ENCODE results near the gene AGA.

AGA gene

DNA sequence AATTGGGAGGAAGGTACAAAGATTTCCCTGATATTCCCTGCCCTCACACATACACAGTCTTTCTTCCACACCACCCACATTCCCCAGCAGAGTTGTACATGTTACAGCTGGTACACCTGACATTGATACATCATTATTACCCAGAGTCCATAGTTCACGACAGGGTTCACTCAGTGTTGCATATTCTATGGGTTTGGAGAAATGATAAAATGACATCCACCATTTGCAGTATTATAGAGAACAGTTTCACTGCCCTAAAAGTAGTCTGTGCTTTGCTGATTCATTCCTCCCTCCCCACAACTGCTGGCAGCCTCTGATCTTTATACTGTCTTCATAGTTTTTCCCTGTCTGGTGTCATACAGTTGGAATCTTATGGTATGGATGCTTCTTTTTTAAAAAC, 15.0 kb downstream of the AGA start:
- Histone ChIP-seq H3K4me1 (ENCODE audit: low read length) (no peaks in the 10 kb centered on the region), H3K79me2 (ENCODE audit: low read length) (no peaks in the 10 kb centered on the region), H3K36me3 (replicated peaks; ENCODE audit: low read depth, low read length) (peaks cover under 1% of the 10 kb centered on the region), H3K9ac (ENCODE audit: low read length) (no peak overlapping the region), H3K27me3 (ENCODE audit: low read depth, low read length) (no peaks in the 10 kb centered on the region), H2AFZ (ENCODE audit: low read depth, low read length) (no peak overlapping the region), H4K20me1 (ENCODE audit: insufficient read depth, low read length) (no peaks in the 10 kb centered on the region), H3K27ac (ENCODE audit: low read length) (no peak overlapping the region), H3K4me2 (ENCODE audit: low read length) (no peak overlapping the region), H3K9me3 (ENCODE audit: insufficient read depth, low read length) (no peaks in the 10 kb centered on the region), H3K4me3 (ENCODE audit: low read length) (no peak overlapping the region)
- no peak for TF ChIP-seq EZH2phosphoT487 (IDR thresholded peaks at IDR 0.05; ENCODE audit: low read depth)
- TF ChIP-seq, protein P1, sequence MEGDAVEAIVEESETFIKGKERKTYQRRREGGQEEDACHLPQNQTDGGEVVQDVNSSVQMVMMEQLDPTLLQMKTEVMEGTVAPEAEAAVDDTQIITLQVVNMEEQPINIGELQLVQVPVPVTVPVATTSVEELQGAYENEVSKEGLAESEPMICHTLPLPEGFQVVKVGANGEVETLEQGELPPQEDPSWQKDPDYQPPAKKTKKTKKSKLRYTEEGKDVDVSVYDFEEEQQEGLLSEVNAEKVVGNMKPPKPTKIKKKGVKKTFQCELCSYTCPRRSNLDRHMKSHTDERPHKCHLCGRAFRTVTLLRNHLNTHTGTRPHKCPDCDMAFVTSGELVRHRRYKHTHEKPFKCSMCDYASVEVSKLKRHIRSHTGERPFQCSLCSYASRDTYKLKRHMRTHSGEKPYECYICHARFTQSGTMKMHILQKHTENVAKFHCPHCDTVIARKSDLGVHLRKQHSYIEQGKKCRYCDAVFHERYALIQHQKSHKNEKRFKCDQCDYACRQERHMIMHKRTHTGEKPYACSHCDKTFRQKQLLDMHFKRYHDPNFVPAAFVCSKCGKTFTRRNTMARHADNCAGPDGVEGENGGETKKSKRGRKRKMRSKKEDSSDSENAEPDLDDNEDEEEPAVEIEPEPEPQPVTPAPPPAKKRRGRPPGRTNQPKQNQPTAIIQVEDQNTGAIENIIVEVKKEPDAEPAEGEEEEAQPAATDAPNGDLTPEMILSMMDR (IDR thresholded peaks at IDR 0.05; ENCODE audit: low read depth, low read length), result no peak

DNA sequence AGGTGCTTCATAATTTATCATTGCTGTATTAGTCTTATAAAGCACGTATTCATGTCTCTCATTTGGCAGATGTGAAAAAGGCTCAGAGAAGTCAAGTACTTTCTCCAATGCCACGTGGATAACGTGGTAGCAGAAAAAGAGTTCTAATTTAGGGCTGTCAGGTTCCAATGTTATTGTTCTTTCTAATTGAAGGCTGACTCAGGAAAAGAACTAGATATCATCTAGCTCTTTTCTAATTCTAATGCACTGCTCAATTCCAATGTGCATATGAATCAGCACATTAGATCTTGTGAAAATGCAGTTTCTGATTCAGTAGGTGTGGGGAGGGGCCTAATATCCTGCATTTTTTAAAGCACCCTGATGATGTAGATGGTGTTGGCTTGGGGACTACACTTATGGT, 22.8 kb downstream of the AGA start:
- Histone ChIP-seq H3K4me3 (ENCODE audit: low read length) (no peak overlapping the region), H3K4me1 (ENCODE audit: low read length) (no peaks in the 10 kb centered on the region)
- TF ChIP-seq, protein P1 (IDR thresholded peaks at IDR 0.05; ENCODE audit: low read depth, low read length), result no peak
- TF ChIP-seq EZH2phosphoT487 (IDR thresholded peaks at IDR 0.05; ENCODE audit: low read depth), result no peak

DNA sequence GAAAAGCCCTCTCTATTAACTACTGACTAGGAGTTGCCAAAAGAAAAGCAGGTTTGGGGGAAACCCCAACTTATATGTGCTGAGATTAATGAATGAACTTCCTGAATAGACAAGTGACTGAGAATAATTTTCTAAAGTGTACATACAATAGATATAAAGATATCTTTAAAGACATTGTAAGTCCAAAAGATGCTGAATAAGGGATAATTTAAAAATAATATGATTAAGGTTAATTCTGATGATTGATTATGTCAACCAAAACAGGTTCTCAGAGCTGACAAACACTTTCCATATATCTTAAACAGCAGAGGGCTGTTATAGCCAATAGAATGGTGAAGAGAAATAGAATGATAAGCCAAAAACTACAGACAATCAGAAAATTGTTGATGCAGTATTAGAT, 28.6 kb downstream of the AGA start:
- H3K9me3 ChIP-seq (ENCODE audit: insufficient read depth, low read length), result no peaks in the 10 kb centered on the region
- H3K4me3 ChIP-seq (ENCODE audit: low read length), result no peak overlapping the region
- H3K27me3 ChIP-seq (ENCODE audit: low read depth, low read length), result no peaks in the 10 kb centered on the region
- no peak overlapping the region for H3K4me2 ChIP-seq (ENCODE audit: low read length)
- H3K36me3 ChIP-seq (replicated peaks; ENCODE audit: low read depth, low read length), result no peaks in the 10 kb centered on the region
- H3K4me1 ChIP-seq (ENCODE audit: low read length), result no peaks in the 10 kb centered on the region
- TF ChIP-seq, protein P1 (IDR thresholded peaks at IDR 0.05; ENCODE audit: low read depth, low read length), result no peak
- no peak for TF ChIP-seq EZH2phosphoT487 (IDR thresholded peaks at IDR 0.05; ENCODE audit: low read depth)
- H3K9ac ChIP-seq (ENCODE audit: low read length), result no peak overlapping the region
- no peaks in the 10 kb centered on the region for H4K20me1 ChIP-seq (ENCODE audit: insufficient read depth, low read length)
- H3K27ac ChIP-seq (ENCODE audit: low read length), result no peak overlapping the region
- H2AFZ ChIP-seq (ENCODE audit: low read depth, low read length), result no peak overlapping the region
- no peaks in the 10 kb centered on the region for H3K79me2 ChIP-seq (ENCODE audit: low read length)

More for the DNA sequence above, 22.8 kb downstream of the AGA start:
- Histone ChIP-seq H3K36me3 (replicated peaks; ENCODE audit: low read depth, low read length) (no peaks in the 10 kb centered on the region), H3K79me2 (ENCODE audit: low read length) (no peaks in the 10 kb centered on the region), H3K27ac (ENCODE audit: low read length) (no peak overlapping the region), H2AFZ (ENCODE audit: low read depth, low read length) (no peak overlapping the region), H3K4me2 (ENCODE audit: low read length) (no peak overlapping the region), H3K27me3 (ENCODE audit: low read depth, low read length) (no peaks in the 10 kb centered on the region), H3K9ac (ENCODE audit: low read length) (no peak overlapping the region), H3K9me3 (ENCODE audit: insufficient read depth, low read length) (peaks cover 6% of the 10 kb centered on the region; the same call in 1 of the 2 replicates), H4K20me1 (ENCODE audit: insufficient read depth, low read length) (no peaks in the 10 kb centered on the region)

DNA sequence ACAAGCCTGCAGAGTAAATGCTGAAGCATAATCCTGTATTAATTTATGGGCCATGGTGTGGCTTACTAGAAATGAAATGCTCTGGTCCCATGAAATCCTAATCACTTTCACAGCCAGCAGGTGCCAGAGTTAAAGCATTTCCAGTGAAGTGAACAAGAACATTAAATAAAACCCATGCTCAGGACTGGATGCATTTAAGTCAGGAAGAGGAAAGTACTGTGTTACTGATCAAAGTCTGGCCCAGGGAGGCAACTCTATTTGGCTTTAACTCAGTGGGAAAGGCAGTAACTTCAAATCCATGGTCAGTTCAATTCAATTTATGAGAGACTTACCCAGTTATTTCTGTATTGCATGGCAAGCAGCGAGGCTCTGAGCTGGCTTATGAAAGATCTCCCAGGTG, 29.2 kb downstream of the AGA start:
- no peaks in the 10 kb centered on the region for H3K4me1 ChIP-seq (ENCODE audit: low read length)
- no peaks in the 10 kb centered on the region for H3K36me3 ChIP-seq (replicated peaks; ENCODE audit: low read depth, low read length)
- no peak overlapping the region for H3K4me3 ChIP-seq (ENCODE audit: low read length)
- no peaks in the 10 kb centered on the region for H3K79me2 ChIP-seq (ENCODE audit: low read length)
- no peaks in the 10 kb centered on the region for H3K9me3 ChIP-seq (ENCODE audit: insufficient read depth, low read length)
- no peaks in the 10 kb centered on the region for H3K27me3 ChIP-seq (ENCODE audit: low read depth, low read length)
- H3K27ac ChIP-seq (ENCODE audit: low read length), result no peak overlapping the region
- H3K9ac ChIP-seq (ENCODE audit: low read length), result no peak overlapping the region
- no peak overlapping the region for H2AFZ ChIP-seq (ENCODE audit: low read depth, low read length)
- TF ChIP-seq, protein P1 (IDR thresholded peaks at IDR 0.05; ENCODE audit: low read depth, low read length), result no peak
- TF ChIP-seq EZH2phosphoT487 (IDR thresholded peaks at IDR 0.05; ENCODE audit: low read depth), result no peak
- no peak overlapping the region for H3K4me2 ChIP-seq (ENCODE audit: low read length)
- H4K20me1 ChIP-seq (ENCODE audit: insufficient read depth, low read length), result no peaks in the 10 kb centered on the region

Measured in OCI-LY3 (cell line).